ENCODE results near the gene DUSP9. TPM values are rescaled to one million over a fixed set of nuclear protein-coding genes. Genes with fewer than 3 reads are reported as not detected.

Gene DUSP9
- total RNA-seq, 1 experiment from 2014 or later = 2.4 TPM

- H3K4me1 Mint-ChIP-seq = no peaks in the 10 kb centered on the region
Observed at GRCh38 chrX:153627675-153628111, 19.3 kb upstream of the DUSP9 start.

More at GRCh38 chrX:153627675-153628111, 19.3 kb upstream of the DUSP9 start:
- Histone ChIP-seq H4K20me1 (ENCODE audit: control insufficient read depth, insufficient read depth, insufficient read length) (no peaks in the 10 kb centered on the region), H3K4me1 (ENCODE audit: insufficient read depth, low read length) (no peaks in the 10 kb centered on the region), H3K23ac (ENCODE audit: insufficient read length, low read depth, low read length) (no peak overlapping the region), H3K27me3 (ENCODE audit: insufficient read depth, low read length) (no peaks in the 10 kb centered on the region), H3K27ac (ENCODE audit: insufficient read length, low read depth, low read length) (no peak overlapping the region), H4K8ac (replicated peaks; ENCODE audit: insufficient read length, low read depth, low read length) (no peak overlapping the region), H3K23me2 (ENCODE audit: insufficient read length, low read depth, low read length, poor library complexity, severe bottlenecking) (no peaks in the 10 kb centered on the region), H2BK20ac (ENCODE audit: low read depth, low read length, poor library complexity, severe bottlenecking) (no peak overlapping the region), H3K14ac (ENCODE audit: insufficient read depth, low read length) (no peak overlapping the region), H3K4me2 (ENCODE audit: insufficient read depth, insufficient read length, low read length) (no peak overlapping the region), H4K5ac (ENCODE audit: insufficient read length, low read depth, low read length) (no peak overlapping the region), H2AFZ (ENCODE audit: low read length) (no peak overlapping the region), H3T11ph (ENCODE audit: low read length) (no peak overlapping the region), H3K56ac (ENCODE audit: insufficient read length, low read depth, low read length) (no peak overlapping the region), H2BK12ac (ENCODE audit: insufficient read length, low read depth, low read length) (no peak overlapping the region), H3K9me3 (ENCODE audit: control insufficient read depth, low read depth, low read length) (peaks cover 21% of the 10 kb centered on the region), H2BK120ac (ENCODE audit: low read depth, low read length, poor library complexity, severe bottlenecking) (no peak overlapping the region), H2BK15ac (ENCODE audit: low read depth, low read length) (no peak overlapping the region), H3K18ac (ENCODE audit: insufficient read length, low read depth, low read length) (no peak overlapping the region), H2BK5ac (ENCODE audit: insufficient read length, low read length) (no peak overlapping the region), H3K79me2 (ENCODE audit: insufficient read depth, low read length) (no peaks in the 10 kb centered on the region), H3K79me1 (ENCODE audit: insufficient read depth, low read depth, low read length, poor library complexity, severe bottlenecking) (no peaks in the 10 kb centered on the region), H4K91ac (ENCODE audit: insufficient read length, low read depth, low read length) (no peak overlapping the region), H3K4ac (ENCODE audit: low read depth, low read length) (no peak overlapping the region), H3K9ac (ENCODE audit: extremely low read depth, insufficient read length, low read length) (no peak overlapping the region), H2AK5ac (ENCODE audit: insufficient read length, low read length) (no peak overlapping the region)
- no CpG with 5 or more reads among the region's 15 CpGs for WGBS (ENCODE audit: extremely low coverage, insufficient read length, low lambda C conversion rate)
- no peak overlapping the region for H3K4me3 Mint-ChIP-seq
- H3K9me3 Mint-ChIP-seq = peaks cover 65 to 75% of the 10 kb centered on the region in 2 experiments
- peaks cover 27% of the 10 kb centered on the region for H3K27me3 Mint-ChIP-seq (ENCODE audit: low read depth)
- DNase-seq = no peak
- H3K36me3 Mint-ChIP-seq (ENCODE audit: insufficient read depth in 1 of 3, low read depth in 3 of 3) = peaks cover 0 to 2% (median 0%) of the 10 kb centered on the region in 3 experiments; a peak in 2 of 7 replicates
- TF ChIP-seq, protein P1, sequence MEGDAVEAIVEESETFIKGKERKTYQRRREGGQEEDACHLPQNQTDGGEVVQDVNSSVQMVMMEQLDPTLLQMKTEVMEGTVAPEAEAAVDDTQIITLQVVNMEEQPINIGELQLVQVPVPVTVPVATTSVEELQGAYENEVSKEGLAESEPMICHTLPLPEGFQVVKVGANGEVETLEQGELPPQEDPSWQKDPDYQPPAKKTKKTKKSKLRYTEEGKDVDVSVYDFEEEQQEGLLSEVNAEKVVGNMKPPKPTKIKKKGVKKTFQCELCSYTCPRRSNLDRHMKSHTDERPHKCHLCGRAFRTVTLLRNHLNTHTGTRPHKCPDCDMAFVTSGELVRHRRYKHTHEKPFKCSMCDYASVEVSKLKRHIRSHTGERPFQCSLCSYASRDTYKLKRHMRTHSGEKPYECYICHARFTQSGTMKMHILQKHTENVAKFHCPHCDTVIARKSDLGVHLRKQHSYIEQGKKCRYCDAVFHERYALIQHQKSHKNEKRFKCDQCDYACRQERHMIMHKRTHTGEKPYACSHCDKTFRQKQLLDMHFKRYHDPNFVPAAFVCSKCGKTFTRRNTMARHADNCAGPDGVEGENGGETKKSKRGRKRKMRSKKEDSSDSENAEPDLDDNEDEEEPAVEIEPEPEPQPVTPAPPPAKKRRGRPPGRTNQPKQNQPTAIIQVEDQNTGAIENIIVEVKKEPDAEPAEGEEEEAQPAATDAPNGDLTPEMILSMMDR (conservative IDR thresholded peaks at IDR 0.05) = no peak
- H3K27ac Mint-ChIP-seq = no peak overlapping the region
